Measurements from ENCODE around the gene PTX4.
"Not testable (repeated sequence)": the region's sequence is repeated elsewhere in the genome, so short reads cannot be mapped to it uniquely, and the experiment has no call there.

DNA sequence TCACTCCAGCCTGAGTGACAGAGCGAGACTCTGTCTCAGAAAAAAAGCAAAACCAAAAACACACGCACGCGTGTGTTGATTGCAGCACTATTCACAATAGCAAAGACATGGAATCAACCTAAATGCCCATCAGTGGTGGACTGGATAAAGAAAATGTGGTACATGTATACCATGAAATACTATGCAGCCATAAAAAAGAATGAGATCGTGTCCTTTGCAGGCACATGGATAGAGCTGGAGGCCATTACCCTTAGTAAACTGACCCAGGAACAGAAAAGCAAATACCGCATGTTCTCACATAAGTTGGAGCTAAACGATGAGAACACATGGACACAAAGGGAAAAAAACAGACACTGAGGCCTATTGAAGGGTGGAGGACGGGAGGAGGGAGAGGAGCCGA lies 9.8 kb downstream of the PTX4 start:
- TF ChIP-seq, protein P1, sequence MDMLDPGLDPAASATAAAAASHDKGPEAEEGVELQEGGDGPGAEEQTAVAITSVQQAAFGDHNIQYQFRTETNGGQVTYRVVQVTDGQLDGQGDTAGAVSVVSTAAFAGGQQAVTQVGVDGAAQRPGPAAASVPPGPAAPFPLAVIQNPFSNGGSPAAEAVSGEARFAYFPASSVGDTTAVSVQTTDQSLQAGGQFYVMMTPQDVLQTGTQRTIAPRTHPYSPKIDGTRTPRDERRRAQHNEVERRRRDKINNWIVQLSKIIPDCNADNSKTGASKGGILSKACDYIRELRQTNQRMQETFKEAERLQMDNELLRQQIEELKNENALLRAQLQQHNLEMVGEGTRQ (IDR thresholded peaks at IDR 0.05; ENCODE audit: borderline replicate concordance, low read depth, low read length), result not testable (repeated sequence)
- TF ChIP-seq, protein P2, sequence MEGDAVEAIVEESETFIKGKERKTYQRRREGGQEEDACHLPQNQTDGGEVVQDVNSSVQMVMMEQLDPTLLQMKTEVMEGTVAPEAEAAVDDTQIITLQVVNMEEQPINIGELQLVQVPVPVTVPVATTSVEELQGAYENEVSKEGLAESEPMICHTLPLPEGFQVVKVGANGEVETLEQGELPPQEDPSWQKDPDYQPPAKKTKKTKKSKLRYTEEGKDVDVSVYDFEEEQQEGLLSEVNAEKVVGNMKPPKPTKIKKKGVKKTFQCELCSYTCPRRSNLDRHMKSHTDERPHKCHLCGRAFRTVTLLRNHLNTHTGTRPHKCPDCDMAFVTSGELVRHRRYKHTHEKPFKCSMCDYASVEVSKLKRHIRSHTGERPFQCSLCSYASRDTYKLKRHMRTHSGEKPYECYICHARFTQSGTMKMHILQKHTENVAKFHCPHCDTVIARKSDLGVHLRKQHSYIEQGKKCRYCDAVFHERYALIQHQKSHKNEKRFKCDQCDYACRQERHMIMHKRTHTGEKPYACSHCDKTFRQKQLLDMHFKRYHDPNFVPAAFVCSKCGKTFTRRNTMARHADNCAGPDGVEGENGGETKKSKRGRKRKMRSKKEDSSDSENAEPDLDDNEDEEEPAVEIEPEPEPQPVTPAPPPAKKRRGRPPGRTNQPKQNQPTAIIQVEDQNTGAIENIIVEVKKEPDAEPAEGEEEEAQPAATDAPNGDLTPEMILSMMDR (IDR thresholded peaks at IDR 0.05), result not testable (repeated sequence)
- TF ChIP-seq, protein P3, sequence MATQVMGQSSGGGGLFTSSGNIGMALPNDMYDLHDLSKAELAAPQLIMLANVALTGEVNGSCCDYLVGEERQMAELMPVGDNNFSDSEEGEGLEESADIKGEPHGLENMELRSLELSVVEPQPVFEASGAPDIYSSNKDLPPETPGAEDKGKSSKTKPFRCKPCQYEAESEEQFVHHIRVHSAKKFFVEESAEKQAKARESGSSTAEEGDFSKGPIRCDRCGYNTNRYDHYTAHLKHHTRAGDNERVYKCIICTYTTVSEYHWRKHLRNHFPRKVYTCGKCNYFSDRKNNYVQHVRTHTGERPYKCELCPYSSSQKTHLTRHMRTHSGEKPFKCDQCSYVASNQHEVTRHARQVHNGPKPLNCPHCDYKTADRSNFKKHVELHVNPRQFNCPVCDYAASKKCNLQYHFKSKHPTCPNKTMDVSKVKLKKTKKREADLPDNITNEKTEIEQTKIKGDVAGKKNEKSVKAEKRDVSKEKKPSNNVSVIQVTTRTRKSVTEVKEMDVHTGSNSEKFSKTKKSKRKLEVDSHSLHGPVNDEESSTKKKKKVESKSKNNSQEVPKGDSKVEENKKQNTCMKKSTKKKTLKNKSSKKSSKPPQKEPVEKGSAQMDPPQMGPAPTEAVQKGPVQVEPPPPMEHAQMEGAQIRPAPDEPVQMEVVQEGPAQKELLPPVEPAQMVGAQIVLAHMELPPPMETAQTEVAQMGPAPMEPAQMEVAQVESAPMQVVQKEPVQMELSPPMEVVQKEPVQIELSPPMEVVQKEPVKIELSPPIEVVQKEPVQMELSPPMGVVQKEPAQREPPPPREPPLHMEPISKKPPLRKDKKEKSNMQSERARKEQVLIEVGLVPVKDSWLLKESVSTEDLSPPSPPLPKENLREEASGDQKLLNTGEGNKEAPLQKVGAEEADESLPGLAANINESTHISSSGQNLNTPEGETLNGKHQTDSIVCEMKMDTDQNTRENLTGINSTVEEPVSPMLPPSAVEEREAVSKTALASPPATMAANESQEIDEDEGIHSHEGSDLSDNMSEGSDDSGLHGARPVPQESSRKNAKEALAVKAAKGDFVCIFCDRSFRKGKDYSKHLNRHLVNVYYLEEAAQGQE (IDR thresholded peaks at IDR 0.05; ENCODE audit: low read depth, low read length), result not testable (repeated sequence)
- not testable (repeated sequence) for TF ChIP-seq EP300 (IDR thresholded peaks at IDR 0.05; ENCODE audit: borderline replicate concordance in 1 of 2, low read depth in 1 of 2, low read length in 1 of 2); EZH2phosphoT487 (IDR thresholded peaks at IDR 0.05; ENCODE audit: borderline replicate concordance, low read depth); GATA2 (CRISPR knock-in tag; IDR thresholded peaks at IDR 0.05); JUND (IDR thresholded peaks at IDR 0.05); RFX5 (IDR thresholded peaks at IDR 0.05; ENCODE audit: low read length)
- TF ChIP-seq, protein P4, sequence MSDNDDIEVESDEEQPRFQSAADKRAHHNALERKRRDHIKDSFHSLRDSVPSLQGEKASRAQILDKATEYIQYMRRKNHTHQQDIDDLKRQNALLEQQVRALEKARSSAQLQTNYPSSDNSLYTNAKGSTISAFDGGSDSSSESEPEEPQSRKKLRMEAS (IDR thresholded peaks at IDR 0.05; ENCODE audit: low read depth), result not testable (repeated sequence)
